Gastrocnemius medialis (tissue), 4 donors: ENCODE results near the gene SLC35D3.

Experiments
- CTCF ChIP-seq, 5 experiments: fragments of 450-650 bp in 3 of 5; fragments of 200-600 bp in 2 of 5; sonication (generic) in 2 of 5; IDR thresholded peaks in 4 of 5; conservative IDR thresholded peaks in 1 of 5; 1 replicate in 4 of 5; 2 replicates in 1 of 5; pipeline ENCODE4 v1.5.1; 2016 to 2019; ENCODE audit warnings: antibody characterized with exemption in 5 of 5, mild to moderate bottlenecking in 3 of 5, moderate library complexity in 3 of 5
- POLR2A ChIP-seq, 2 donors: fragments of 450-650 bp; IDR thresholded peaks; one replicate each; pipeline ENCODE4 v1.6.1; 2017; ENCODE audit warnings: antibody characterized with exemption in 2 of 2, mild to moderate bottlenecking in 2 of 2, moderate library complexity in 2 of 2

GRCh38 chr6:136921381-136921935 lies 643 bp upstream of the SLC35D3 start:
- no peak for TF ChIP-seq CTCF (IDR thresholded peaks at IDR 0.05 in 4 of 5, conservative IDR thresholded peaks at IDR 0.05 in 1 of 5)
- no peak for TF ChIP-seq POLR2A (IDR thresholded peaks at IDR 0.05)
